GM19043 (cell line): ENCODE measurements around the gene MPP3.
"Not testable (repeated sequence)": the region's sequence is repeated elsewhere in the genome, so short reads cannot be mapped to it uniquely, and the experiment has no call there.

Source experiments
- ATAC-seq: cut with Tn5 transposase; IDR thresholded peaks from one replicate; pipeline ENCODE4 v1.9.1; 2021; ENCODE audit warnings: low read depth; ENCODE audit not compliant: unreplicated experiment

Gene MPP3

DNA sequence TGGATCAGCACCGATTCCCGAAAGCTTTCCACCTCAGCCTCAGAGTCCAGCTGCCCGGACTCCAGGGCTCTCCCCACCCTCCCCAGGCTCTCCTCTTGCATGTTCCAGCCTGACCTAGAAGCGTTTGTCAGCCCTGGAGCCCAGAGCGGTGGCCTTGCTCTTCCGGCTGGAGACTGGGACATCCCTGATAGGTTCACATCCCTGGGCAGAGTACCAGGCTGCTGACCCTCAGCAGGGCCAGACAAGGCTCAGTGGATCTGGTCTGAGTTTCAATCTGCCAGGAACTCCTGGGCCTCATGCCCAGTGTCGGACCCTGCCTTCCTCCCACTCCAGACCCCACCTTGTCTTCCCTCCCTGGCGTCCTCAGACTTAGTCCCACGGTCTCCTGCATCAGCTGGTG lies 29.0 kb upstream of the MPP3 start:
- no peak for ATAC-seq

DNA sequence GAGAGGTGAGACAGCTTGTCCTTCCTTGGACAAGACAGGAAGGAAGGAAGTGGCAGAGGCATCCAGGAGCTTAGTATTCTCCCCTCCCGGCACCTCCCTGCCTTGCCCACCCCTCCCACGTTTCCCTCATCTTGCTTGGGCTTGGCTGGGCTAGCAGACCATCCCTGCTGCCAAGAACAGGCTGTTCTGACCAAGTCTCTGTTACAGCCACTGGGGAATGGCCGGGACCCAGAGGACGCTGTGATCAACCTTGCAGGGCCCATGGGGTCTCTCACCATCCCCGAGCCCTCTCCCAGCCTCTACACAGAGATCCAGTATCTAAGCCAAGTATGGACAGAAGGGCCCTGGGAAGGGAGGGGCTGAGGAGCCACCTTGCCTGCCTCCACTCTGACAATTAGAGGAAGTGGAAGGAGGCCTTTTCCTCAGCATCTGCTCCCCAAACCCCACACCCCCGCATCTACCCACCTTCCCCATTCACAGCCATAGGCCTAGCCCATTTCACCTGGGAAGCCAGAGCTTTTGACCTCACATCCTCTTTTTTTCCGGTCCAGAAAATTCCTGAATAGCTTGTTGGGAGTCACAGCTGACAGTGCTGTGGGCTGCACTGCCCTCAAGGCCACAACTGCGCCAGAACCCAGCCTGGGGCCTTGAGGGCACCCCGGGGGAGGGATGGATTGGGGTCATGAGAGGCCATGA lies 28.1 kb upstream of the MPP3 start:
- no peak for ATAC-seq

DNA sequence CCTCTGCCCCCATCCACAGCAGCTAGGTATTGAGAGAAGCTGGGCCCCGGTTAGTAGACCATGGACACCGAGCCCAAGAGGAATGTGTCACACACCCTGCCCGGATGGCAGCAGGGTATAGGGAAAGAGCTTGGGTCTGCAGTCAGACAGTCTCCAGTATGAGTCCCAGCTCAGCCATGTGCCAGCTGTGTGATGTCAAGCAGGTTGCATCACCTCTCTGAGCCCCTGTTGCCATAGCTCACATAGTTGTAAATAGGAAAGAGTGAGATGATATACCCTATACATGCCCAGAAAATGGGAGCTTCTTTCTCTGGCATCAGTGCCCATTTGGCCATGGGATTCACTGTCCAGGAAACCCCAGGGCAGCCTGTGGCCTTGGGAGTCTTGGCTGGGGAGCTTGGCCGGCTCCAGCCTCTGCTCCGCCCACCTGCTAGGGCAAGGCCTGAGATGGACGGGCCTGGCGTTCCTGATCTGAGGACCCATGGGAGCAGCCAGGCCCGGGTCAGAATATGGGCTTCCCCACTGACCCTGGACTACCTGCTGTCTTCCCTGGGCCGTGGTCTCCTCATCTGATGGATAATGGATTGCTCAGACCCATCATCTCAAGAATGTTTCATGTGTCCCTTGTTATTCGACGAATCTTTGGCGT lies 27.3 kb upstream of the MPP3 start:
- ATAC-seq, result no peak

DNA sequence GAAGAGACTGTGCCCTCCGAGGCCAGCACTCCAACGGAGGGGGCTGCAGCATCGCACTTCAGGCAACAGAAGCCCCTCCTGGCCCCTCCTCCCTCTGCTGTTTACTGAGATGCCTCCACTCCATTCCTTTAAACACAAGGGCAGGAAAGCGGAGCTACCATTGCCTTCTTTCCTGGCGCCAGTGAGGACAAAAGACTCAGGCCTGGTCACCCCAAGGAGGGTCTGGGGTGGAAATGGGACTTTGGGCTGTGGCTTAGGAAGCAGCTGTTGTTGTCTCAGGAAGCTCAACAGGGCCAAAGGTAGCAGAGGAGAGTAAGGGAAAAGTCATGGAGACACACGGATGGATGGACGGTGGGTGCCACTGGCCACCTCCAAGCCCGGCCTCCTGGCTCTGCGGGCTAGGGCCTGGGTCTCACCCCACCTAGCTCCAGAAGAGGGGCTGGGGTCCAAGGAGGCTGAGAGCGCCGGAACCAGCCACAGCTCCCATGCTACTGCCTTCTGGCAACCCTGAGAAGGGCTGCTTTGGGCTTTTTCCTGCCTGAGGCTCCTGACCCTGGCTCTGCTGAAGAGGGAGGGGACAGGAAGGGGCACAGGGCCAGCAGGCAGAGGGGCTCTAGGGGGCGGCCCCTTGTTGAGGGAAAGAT lies 25.1 kb upstream of the MPP3 start:
- ATAC-seq, result no peak

DNA sequence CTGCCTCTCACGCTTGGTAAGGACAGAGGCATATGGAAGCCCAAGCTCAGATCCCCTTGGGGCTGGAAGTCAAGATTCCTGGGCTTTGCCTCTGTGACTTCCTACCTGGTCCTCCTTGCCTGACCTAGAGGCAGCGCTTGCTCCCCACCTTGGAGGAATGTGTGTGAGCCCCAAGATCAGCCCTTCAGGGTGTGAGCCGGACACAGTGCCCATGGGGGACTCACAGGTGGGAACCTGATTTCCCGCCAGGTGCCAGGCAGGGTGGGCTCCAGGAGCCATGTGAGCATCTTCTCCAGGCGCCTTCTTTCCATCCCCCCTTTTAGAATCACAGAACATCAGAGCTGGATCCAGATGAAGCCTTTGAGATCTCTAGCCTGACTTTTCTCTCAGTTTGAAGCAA lies 24.2 kb upstream of the MPP3 start:
- no peak for ATAC-seq

DNA sequence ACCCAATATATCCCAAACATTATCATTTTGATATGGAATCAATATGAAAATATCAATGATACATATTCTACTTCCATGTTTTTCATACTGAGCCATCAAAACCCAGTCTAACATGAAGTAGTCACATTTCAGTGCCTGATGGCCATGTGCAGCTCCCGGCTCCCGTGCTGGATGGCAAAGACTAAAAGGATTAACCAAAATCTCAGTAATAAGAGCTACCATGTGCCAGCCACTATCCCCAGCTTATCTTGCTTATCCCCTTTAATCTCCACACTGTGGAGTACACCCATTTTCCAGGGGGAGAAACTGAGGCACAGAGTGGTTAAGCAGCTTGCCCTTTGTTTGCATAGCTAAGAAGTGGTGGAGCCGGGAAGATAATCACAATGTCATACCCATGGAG lies 23.2 kb upstream of the MPP3 start:
- ATAC-seq, result no peak

DNA sequence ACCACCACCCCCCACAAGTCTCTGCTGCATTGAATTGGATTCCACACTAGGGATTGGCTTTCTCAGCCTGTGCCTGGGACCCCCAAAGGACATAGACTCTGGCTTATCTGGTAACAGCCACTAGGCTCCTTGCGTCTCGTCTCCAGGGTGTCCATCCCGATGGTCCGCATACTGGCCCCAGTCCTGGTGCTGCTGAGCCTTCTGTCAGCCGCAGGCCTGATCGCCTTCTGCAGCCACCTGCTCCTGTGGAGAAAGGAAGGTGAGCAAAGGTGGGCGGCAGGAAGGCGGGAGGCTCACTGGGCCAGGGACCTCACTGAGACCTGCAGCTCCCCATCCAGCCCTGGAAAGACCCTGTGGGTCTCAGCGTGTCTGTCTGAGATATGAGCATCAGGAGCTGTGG lies 22.1 kb upstream of the MPP3 start:
- no peak for ATAC-seq

DNA sequence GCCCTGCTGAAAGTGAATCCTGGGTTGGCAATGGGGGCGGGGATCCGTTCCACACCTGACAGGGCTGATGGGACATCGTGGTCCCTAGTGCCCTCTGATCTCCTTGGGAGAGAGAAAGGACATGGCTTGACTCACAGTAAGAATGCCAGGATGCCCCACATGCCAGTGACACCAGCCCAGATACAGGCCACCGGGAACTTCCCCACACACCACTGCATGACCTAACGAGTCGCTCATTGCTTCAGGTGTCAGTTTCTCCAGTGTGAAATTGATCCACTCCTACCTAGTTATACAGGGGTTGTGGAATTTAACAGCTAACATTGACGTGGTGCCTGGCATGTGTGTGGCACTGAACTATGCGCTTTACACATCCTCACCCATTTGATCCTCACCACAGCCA lies 21.6 kb upstream of the MPP3 start:
- no peak for ATAC-seq

DNA sequence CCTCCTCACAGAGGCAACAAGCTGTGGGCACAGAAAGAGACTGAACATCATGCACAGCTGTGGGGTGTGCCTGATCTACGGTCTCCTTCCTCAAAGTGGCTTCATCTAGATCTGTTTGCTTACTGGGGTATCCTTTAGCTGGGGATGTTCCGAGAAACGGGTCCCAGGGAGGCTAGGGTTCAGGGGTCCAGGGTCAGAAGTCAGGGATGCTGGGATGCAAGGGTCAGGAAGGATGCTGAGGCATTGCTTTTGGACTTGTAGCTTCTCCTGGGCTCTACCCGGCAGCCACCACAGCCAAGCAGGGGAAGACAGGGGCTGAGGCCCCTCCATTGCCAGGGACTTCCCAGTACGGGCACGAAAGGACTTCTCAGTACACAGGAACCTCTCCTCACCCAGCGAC lies 20.6 kb upstream of the MPP3 start:
- ATAC-seq, result no peak

DNA sequence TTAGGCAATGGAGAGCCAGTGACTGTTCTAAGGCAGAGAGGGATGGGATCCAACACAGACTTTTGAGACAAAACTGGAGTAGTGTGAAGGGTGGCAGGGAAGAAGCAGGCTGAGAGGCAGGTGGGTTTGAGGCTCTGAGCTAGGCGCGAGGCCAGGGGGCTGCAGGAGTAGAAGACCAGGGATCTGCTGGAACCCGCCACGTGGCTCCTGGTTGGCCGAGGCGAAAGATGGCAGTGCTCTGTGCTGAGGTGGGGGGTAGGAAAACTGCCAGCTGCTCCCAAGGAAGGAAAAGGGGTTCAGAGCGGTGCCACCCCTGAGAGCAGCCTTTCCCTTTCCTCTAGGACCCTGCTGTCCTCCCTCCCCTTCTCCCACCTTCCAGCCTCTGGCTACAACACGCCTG lies 19.6 kb upstream of the MPP3 start:
- no peak for ATAC-seq

DNA sequence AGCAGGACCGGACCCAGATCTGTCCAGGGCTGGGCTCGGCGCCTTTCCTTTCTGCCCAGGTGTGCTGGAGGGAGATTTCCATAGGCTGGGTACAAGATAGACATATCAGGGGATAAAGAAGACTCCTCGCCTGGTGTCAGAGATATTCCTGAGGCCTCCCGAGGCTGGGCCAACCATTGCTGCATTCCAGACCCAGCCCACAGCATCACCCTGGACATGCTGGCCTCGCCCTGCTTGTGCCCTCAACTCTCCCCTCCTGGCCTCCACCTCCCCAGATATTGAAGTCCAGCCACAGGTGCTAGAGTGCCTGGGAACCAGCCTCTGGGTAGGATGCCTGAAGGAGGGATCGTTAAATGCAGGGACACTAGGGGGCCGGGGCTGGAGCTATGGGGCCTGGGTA lies 16.2 kb upstream of the MPP3 start:
- ATAC-seq, result no peak

DNA sequence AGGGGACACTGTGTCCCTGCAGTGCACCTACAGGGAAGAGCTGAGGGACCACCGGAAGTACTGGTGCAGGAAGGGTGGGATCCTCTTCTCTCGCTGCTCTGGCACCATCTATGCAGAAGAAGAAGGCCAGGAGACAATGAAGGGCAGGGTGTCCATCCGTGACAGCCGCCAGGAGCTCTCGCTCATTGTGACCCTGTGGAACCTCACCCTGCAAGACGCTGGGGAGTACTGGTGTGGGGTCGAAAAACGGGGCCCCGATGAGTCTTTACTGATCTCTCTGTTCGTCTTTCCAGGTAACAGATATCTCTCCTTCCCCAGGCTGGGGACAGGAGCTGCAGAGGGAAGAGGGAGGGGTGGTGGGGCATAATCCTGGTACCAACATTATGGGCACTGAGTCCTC lies 15.7 kb upstream of the MPP3 start:
- ATAC-seq, result no peak

DNA sequence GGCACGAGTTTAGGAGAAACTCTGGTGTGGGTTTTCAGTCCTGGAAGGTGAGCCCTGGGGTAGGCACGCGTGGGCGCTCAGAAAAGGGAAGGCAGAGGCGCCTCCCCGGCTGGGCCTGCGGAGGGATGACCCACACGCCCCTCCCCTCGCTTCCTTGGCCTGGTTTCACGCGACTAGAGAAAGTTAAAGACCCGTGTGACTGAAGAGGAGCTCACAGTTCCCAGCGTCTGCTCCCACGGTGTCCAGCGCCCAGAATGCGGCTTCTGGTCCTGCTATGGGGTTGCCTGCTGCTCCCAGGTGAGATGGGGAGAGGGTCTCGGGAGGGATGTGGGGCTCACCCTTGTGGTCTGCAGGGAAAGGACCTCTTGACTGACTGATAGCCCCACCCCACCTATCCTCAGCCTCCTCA lies 14.0 kb upstream of the MPP3 start, which contains the start of gene CD300LG:
TSS of gene CD300LG (plus strand) at position 214 of the 409 bp plus-strand sequence. CDS start at position 255, 41 bp downstream.
- no peak for ATAC-seq

DNA sequence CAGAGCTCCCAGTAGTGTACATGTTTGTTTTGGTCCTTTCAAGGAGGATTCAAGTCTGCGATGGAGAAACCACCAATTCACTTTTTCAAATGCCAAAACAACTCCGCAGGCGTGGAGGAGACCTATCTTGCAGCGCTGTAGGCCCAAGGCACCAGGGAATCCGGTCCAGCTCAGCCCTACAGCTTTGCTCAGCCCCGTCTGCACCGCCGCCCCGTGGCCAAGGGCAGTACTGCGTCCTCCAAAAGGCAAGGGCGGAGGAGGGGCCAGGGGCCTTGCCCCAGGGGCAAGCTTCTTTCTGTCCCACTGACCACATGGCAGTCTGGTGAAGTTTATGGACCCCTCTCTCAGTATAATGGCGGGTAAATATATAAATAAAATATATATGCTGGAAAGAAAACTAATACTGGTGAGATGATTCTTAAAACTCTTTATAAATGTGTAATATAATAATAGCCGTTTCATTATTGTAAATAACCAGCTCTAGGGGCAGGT lies 13.3 kb upstream of the MPP3 start:
- no peak for ATAC-seq

DNA sequence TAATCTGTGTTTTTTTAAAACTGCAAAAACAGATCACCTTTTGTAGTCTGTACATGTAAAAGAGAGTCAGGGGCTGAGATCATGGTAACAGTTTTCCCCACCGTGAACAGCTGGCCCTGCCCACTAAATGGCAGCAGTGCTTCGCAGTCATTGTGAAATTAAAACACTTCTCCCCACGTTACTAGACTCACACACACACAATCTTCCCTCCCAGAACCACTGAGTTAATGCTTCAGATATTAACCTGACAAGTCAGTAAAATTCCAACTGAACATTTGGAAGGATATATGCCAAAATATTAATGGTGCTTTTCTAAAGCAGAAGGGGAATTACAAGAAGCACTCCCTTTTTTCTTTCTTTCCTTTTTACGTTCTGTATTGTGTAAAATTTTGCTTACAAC lies 12.8 kb upstream of the MPP3 start:
- ATAC-seq, result no peak

DNA sequence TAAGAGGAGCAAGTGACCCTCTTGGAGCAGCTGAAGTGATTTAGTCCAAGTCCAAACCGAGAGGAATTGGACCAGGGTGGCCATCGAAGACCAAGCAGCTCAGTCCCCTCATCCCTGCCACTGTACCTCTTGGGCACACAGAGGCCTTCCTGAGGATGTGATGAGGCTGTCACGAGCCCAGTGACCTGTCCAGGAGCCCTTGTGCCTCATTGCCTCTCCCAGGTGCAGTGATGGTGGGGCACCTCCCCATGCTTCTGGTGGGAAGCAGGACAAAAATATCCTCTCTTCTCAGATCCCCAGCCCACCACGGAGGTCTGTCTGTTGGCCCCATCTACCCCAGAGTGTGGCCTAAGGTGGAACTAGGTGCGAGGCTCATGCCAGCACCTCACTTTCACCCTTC lies 11.3 kb upstream of the MPP3 start:
- ATAC-seq, result no peak

DNA sequence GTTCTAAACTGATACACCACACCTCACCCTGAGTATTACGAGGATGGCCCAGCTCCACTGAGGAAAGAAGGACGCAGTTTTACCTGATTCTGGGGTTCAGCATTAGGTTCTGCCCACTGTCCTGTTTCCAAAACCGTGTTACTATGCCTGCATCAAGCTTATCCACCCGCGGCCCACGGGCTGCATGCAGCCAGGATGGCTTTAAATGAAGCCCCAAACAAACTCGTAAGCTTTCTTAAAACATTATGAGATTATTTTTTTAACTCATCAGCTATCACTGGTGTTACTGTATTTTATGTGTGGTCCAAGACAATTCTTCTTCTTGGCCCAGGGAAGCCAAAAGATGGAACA lies 10.0 kb upstream of the MPP3 start:
- ATAC-seq, result no peak

DNA sequence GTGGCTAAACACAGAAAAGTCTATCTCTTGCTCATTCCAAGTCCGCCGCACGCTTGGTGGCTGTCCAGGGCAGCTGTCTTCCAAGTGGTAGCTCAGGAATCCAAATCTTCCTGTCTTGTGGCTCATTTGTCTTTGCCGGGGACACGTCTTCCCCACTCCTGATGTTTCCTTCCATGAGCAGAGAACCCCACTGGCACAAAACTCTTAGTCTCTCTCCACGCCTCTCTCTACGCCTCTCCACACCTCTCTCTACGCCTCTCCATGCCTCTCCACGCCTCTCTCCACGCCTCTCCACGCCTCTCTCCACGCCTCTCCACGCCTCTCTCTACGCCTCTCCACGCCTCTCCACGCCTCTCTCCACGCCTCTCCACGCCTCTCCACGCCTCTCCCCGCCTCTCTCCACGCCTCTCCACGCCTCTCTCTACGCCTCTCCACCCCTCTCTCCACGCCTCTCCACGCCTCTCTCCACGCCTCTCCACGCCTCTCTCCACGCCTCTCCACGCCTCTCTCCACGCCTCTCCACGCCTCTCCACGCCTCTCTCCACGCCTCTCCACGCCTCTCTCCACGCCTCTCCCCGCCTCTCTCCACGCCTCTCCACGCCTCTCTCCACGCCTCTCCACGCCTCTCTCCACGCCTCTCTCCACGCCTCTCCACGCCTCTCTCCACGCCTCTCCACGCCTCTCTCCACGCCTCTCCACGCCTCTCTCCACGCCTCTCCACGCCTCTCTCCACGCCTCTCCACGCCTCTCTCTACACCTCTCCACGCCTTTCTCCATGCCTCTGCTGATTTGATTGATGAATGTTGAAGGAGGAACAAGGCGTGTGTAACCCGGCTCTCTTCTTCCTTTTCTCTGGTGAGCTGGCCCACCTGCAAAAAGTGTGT lies 9.4 kb upstream of the MPP3 start:
- not testable (repeated sequence) for ATAC-seq

DNA sequence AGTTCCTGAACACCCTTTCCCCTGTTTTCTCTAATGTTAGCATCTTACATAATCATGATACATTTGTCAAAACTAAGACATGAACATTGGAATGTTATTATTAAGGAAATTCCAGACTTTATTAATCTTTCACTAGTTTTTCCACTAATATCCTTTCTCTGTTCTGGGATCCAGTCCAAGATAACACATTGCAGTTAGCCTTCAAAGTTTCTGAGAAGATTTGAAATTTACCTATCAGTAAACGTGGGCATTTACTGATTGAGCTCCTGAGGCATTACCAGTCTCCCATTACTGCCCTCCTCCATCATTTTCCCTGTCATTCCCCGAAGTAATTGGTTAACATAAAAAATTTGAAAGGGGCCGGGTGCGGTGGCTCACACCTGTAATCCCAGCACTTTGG lies 8.3 kb upstream of the MPP3 start:
- ATAC-seq, result no peak

DNA sequence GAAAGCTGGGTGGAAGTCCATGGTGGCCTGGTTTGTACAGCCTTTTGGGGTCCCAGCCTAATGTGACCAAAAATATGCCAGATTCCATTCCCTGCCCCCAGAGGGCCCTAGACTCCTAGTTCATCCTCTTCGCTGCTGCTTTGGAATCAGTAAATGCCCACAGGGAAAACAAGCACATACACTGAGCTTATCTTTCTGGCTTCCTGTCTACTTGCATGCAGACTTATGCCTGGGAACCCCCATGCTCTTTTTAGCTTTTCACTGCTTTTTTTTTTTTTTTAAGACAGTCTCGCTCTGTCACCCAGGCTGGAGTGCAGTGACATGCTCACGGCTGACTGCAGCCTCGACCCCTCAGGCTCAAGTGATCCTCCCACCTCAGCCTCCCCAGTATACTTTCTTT lies 7.9 kb upstream of the MPP3 start:
- no peak for ATAC-seq

DNA sequence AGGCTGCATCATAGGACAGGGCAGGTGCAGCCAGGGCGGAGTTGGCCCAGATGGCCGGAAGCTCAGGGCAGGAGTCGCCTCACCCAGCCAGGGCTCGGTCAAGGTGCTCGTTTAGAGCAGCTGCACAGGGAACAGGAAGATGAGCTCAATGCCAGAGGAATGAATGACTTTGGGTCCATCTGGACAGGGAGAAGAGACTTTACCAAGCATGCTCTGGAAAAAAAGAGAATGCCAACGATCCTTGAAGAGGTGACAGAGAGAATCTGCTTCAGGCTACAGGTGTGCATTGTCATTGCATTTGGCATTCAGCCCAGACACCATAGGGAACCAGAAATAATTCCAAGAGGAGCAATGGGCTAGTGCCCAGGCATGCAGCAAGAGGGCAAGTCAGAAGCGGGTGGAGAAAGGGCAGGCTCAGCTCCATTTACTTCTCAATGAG lies 6.7 kb upstream of the MPP3 start:
- ATAC-seq, result no peak
